ENCODE data around the gene LYPLAL1.
"Not testable (repeated sequence)": the region's sequence is repeated elsewhere in the genome, so short reads cannot be mapped to it uniquely, and the experiment has no call there.

Gene LYPLAL1

DNA sequence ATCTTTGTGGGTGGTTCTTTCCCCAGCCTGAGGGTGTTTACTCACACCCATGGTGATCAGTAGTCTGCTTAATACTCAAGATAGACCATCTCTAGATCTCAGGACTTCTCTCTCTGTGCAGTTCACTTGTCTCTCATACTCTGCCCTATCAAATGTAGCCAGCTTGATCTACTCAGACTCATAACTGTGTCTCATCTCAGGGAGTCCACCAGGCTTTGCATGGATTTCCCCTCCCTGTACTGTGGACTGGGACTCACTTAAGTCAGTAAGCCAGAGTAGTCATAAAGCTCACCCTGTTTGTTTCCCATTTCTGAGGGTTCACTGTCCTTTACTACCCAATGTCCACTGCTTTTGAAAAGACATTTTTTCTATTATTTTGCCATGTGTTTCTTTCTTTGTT, 41.8 kb downstream of the LYPLAL1 start:
- DNase-seq (ENCODE audit: low spot score): no peak

GRCh38 chr1:219220945-219221344, 47.3 kb downstream of the LYPLAL1 start:
- no peak for DNase-seq (ENCODE audit: low spot score)

GRCh38 chr1:219223496-219223895, 49.8 kb downstream of the LYPLAL1 start:
- DNase-seq (ENCODE audit: low spot score): no peak

- no peak for DNase-seq (ENCODE audit: low spot score)
Measured at GRCh38 chr1:219226196-219226595, 52.5 kb downstream of the LYPLAL1 start.

DNA sequence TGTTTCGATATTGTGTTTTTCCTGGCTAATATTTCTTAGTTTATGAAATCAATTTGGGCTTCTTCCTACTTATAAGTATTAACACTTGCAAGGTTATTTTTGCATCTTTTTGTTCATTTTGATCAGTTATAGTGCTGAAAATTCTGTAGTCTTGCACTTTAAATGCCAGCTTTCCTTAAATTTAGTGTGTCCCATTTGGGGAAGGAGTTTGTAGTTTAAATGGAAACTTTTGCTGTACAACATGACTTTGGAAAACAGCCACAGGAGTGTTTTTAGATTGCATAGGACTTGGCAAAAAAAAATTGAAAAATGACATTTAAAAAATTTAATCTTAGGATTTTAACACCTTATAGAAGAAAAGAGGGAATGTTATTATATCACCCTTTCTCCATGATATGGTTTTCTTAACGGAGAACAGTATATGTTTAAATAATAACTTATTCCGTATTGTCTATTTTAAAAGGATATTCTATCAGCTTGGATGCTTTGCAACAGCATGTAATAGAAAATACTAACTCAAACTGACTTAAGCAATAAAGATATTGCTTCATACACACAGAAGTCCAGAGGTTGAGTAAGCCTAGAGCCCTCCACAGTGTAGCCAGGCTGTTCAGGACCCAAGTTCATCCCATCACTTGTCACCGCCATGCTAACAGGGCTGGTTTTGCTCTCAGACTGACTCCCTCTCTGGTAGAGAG, 53.8 kb downstream of the LYPLAL1 start:
- DNase-seq (ENCODE audit: low spot score): no peak

GRCh38 chr1:219228058-219228419, 54.4 kb downstream of the LYPLAL1 start:
- DNase-seq (ENCODE audit: low spot score): no peak

DNA sequence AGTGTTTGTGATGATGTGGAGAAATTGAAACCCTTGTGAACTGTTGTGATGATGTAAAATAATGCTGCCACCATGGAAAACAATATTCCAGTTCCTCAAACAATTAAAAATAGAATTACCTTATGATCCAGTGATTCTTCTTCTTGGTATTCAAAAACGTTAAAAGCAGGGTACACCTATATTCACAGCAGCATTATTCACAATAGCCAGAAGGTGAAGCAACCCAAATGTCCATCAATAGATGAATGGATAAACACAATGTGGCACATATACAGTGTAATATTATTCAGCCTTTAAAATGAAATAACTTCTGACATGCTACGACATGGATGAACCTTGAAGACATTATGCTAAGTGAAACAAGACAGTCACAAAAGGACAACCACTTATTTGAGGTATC, 59.2 kb downstream of the LYPLAL1 start:
- no peak for DNase-seq (ENCODE audit: low spot score)

GRCh38 chr1:219235903-219236481, 62.3 kb downstream of the LYPLAL1 start:
- DNase-seq (ENCODE audit: low spot score): no peak

- DNase-seq (ENCODE audit: low spot score): no peak
Measured at GRCh38 chr1:219236933-219237610, 63.4 kb downstream of the LYPLAL1 start.

DNA sequence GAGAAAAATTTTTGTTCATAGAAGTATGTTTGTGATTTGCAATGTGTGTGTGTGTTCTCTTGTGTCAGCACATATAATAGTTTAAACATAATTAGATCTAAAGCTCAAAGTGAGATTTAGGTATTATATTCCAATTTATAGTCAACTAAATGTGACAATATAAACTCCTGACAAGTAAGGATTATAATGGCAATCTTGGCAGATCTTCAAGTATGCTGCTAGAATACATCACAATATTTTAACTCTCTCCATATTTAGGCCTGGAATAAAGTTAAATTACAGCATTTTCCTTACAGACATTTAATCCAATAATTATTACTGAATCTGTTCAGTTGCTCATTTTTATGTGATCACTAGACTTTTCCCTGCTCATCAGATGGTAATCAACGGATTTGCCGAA, 65.8 kb downstream of the LYPLAL1 start:
- DNase-seq (ENCODE audit: low spot score): no peak

GRCh38 chr1:219244864-219245263, 71.2 kb downstream of the LYPLAL1 start:
- DNase-seq (ENCODE audit: low spot score): no peak

DNA sequence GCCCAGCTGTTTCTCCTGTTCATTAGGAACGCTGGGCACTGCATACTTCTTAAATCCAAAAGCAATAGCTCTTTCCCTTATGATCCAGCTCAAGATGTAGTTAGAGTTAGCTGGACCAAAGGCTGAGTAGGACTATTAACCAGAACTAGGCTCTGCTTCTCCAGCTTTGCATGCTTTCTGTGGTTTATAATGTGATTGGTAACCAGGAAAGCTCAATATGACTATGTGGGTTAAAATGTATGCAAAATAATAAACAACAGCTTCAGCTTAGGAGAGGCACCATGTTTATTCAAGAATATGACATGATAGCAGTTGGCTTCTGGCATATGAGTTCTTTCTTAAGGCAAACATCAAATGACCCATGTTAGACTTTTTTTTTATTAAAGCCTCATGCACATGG, 73.8 kb downstream of the LYPLAL1 start:
- DNase-seq (ENCODE audit: low spot score): no peak

DNA sequence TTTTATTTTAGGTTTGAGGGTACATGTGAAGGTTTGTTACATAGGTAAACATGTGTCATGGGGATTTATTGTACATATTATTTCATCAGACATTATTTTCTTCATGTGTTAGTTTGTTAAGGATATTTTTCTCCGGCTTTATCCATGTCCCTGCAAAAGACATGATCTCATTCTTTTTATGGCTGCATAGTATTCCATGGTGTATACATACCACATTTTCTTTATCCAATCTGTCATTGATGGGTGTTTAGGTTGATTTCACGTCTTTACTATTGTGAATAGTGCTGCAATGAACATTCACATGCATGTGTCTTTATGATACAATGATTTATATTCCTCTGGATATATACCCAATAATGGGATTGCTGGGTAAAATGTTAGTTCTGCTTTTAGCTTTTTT, 76.8 kb downstream of the LYPLAL1 start:
- not testable (repeated sequence) for DNase-seq (ENCODE audit: low spot score)

DNA sequence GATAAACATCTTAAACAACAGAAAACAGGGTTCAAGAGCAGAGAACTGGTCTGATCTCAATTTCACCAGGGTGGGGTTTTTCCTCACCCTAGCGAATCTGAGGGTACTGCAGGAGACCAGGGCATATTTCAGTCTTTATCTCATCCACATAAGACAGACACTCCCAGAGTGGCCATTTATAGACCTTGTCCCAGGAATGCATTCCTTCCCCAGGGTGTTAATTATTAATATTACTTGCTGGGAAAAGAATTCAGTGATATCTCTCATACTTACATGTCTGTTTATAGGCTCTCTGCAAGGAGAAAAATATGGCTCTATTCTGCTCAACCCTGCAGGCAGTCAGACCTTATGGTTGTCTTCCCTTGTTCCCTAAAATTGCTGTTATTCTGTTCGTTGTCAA, 84.1 kb downstream of the LYPLAL1 start:
- DNase-seq (ENCODE audit: low spot score): no peak

- no peak for DNase-seq (ENCODE audit: low spot score)
Measured at GRCh38 chr1:219261454-219261853, 87.8 kb downstream of the LYPLAL1 start.
